MM.1S (cell line): ENCODE results near the gene C12orf56.
"Not testable (repeated sequence)": the region's sequence is repeated elsewhere in the genome, so short reads cannot be mapped to it uniquely, and the experiment has no call there.

ENCODE experiments used
- DNase-seq: peaks from one replicate; pipeline ENCODE4 v3.0.0-alpha.2; 2015
- H2AFZ ChIP-seq: fragments of 300-600 bp; sonication (generic); 2 replicates; pipeline ENCODE4 v1.6.0; 2016; ENCODE audit warnings: antibody characterized with exemption, low read length
- H3F3A ChIP-seq: fragments of 300-600 bp; sonication (generic); 2 replicates; pipeline ENCODE4 v1.6.1; 2016; ENCODE audit warnings: mild to moderate bottlenecking, antibody characterized with exemption, low read length, moderate library complexity, mixed read lengths; ENCODE audit not compliant: insufficient read depth
- H3K27ac ChIP-seq: fragments of 300-600 bp; sonication (generic); 2 replicates; pipeline ENCODE4 v1.5.1; 2016; ENCODE audit warnings: mild to moderate bottlenecking, low read length
- H3K27me3 ChIP-seq: fragments of 300-600 bp; sonication (generic); replicated peaks from 2 replicates; pipeline ENCODE4 v1.6.0; 2016; ENCODE audit warnings: low read length; ENCODE audit not compliant: insufficient read depth
- H3K36me3 ChIP-seq: fragments of 300-600 bp; sonication (generic); replicated peaks from 2 replicates; pipeline ENCODE4 v1.6.1; 2016; ENCODE audit warnings: mild to moderate bottlenecking, low read length, mixed read lengths; ENCODE audit not compliant: insufficient read depth
- H3K4me1 ChIP-seq: fragments of 300-600 bp; sonication (generic); 2 replicates; pipeline ENCODE4 v1.6.1; 2016; ENCODE audit warnings: low read length, mixed read lengths
- H3K4me2 ChIP-seq: fragments of 300-600 bp; sonication (generic); 2 replicates; pipeline ENCODE4 v1.6.0; 2016; ENCODE audit warnings: low read depth, low read length
- H3K4me3 ChIP-seq: fragments of 300-600 bp; sonication (generic); 2 replicates; pipeline ENCODE4 v1.5.1; 2016; ENCODE audit warnings: low read length, mixed read lengths
- H3K79me2 ChIP-seq: fragments of 300-600 bp; sonication (generic); 2 replicates; pipeline ENCODE4 v1.6.1; 2016; ENCODE audit warnings: mixed run types, low read length, mixed read lengths
- H3K9ac ChIP-seq: fragments of 300-600 bp; sonication (generic); 2 replicates; pipeline ENCODE4 v1.6.1; 2016; ENCODE audit warnings: low read length, mixed read lengths
- H3K9me2 ChIP-seq: fragments of 300-600 bp; sonication (generic); replicated peaks from 2 replicates; pipeline ENCODE4 v1.6.1; 2016; ENCODE audit warnings: mild to moderate bottlenecking, low read length, mixed read lengths; ENCODE audit not compliant: insufficient read depth
- H3K9me3 ChIP-seq: fragments of 300-600 bp; sonication (generic); replicated peaks from 2 replicates; pipeline ENCODE4 v1.6.1; 2016; ENCODE audit warnings: mild to moderate bottlenecking, low read length, mixed read lengths; ENCODE audit not compliant: insufficient read depth
- H4K20me1 ChIP-seq: fragments of 300-600 bp; sonication (generic); 2 replicates; pipeline ENCODE4 v1.6.1; 2016; ENCODE audit warnings: mild to moderate bottlenecking, low read length, moderate library complexity, mixed read lengths; ENCODE audit not compliant: insufficient read depth
- CTCF ChIP-seq: fragments of 300-600 bp; sonication (generic); IDR thresholded peaks from 2 replicates; pipeline ENCODE4 v1.5.1; 2016; ENCODE audit warnings: antibody characterized with exemption, low read length, mixed read lengths
- EZH2 ChIP-seq: fragments of 300-600 bp; sonication (generic); optimal IDR thresholded peaks from 2 replicates; pipeline ENCODE3; 2017; ENCODE audit warnings: low read depth, mild to moderate bottlenecking, antibody characterized with exemption, low read length, mixed read lengths
- EZH2phosphoT487 ChIP-seq: fragments of 300-600 bp; sonication (generic); IDR thresholded peaks from 2 replicates; pipeline ENCODE4 v1.6.1; 2018; ENCODE audit warnings: antibody characterized with exemption, low read length

C12orf56 gene

DNA sequence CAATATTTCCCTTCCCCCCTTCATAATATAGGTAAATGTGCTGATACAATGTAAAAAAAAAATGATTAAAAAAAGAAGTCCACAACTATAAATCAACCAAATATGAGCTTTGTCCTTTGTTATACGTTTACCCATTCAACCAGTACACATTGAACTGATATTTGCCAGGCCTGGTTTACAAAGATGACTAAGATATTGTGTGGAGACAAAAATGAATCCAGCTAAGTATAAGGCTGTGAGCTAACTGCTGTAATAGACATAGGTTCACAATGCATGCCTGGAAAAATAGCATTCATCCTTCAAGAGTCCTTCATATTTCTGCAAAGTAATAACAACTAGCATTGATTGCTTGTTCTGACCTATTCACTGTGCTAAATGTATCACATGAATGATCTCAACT, 6.9 kb downstream of the C12orf56 start:
- DNase-seq: no peak
- no peak overlapping the region for H3K4me2 ChIP-seq
- no peaks in the 10 kb centered on the region for H3K36me3 ChIP-seq
- TF ChIP-seq EZH2phosphoT487 (no peak), EZH2 (no peak), CTCF (no peak)
- H3K9me3 ChIP-seq: no peaks in the 10 kb centered on the region
- H3K9me2 ChIP-seq: no peaks in the 10 kb centered on the region
- no peaks in the 10 kb centered on the region for H4K20me1 ChIP-seq
- H3K4me1 ChIP-seq: no peaks in the 10 kb centered on the region
- H3F3A ChIP-seq: no peaks in the 10 kb centered on the region
- no peaks in the 10 kb centered on the region for H3K27me3 ChIP-seq
- no peak overlapping the region for H3K27ac ChIP-seq
- H2AFZ ChIP-seq: no peak overlapping the region
- H3K4me3 ChIP-seq: no peak overlapping the region
- H3K9ac ChIP-seq: no peak overlapping the region
- H3K79me2 ChIP-seq: no peaks in the 10 kb centered on the region

GRCh38 chr12:64362721-64363305, 27.7 kb downstream of the C12orf56 start:
- Histone ChIP-seq H3F3A (no peaks in the 10 kb centered on the region), H3K4me3 (no peak overlapping the region), H4K20me1 (no peaks in the 10 kb centered on the region), H3K4me2 (no peak overlapping the region), H3K9me2 (no peaks in the 10 kb centered on the region), H3K27me3 (no peaks in the 10 kb centered on the region), H3K27ac (no peak overlapping the region), H3K9ac (no peak overlapping the region), H3K9me3 (no peaks in the 10 kb centered on the region), H3K79me2 (no peaks in the 10 kb centered on the region), H3K4me1 (no peaks in the 10 kb centered on the region), H2AFZ (no peak overlapping the region), H3K36me3 (no peaks in the 10 kb centered on the region)
- DNase-seq: no peak
- TF ChIP-seq CTCF: no peak
- no peak for TF ChIP-seq EZH2phosphoT487
- no peak for TF ChIP-seq EZH2

DNA sequence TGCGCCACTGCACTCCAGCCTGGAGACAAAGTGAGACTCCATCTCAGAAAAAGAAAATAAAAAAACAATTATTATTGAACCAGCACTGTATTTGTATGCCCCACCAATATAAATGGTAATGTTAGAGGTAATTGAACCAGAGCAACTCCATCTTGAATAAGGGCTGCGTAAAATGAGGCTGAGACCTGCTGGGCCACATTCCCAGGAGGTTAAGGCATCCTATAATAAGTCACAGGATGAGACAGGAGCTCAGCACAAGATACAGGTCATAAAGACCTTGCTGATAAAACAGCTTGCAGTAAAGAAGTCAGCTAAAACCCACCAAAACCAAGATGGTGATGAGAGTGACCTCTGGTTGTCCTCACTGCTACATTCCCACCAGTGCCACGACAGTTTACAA, 29.4 kb downstream of the C12orf56 start:
- H3K9me2 ChIP-seq, H3K4me3 ChIP-seq, H3F3A ChIP-seq, H3K9me3 ChIP-seq, H2AFZ ChIP-seq, H3K27me3 ChIP-seq, H3K4me1 ChIP-seq, H4K20me1 ChIP-seq, DNase-seq, H3K36me3 ChIP-seq, H3K4me2 ChIP-seq, H3K9ac ChIP-seq, H3K27ac ChIP-seq, H3K79me2 ChIP-seq: not testable (repeated sequence)

DNA sequence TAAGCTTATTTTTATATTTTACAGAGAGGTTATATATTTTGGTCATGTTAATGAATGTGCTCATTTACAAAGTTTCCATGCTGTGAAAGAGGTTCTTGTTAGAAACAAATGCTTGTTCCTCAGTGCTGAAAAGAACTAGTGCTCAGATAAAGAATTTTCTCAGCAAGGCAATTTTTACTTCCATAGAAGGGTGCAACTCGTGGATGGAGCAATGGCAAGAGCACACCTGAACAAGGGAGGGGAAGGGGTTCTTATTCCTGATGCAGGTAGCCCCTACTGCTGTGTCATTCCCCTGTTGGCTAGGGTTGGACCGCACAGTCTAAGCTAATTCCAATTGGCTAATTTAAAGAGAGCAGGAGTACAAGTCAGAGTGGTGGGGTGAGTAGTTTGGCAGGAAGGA, 34.3 kb downstream of the C12orf56 start:
- H3K9me3 ChIP-seq, DNase-seq, H3K9me2 ChIP-seq, H3F3A ChIP-seq, H3K27me3 ChIP-seq, H3K4me1 ChIP-seq, H3K4me3 ChIP-seq, H3K36me3 ChIP-seq, H3K4me2 ChIP-seq, H3K79me2 ChIP-seq, H2AFZ ChIP-seq, H3K9ac ChIP-seq, H3K27ac ChIP-seq, H4K20me1 ChIP-seq: not testable (repeated sequence)
